Fibroblast of gingiva (primary cell): ENCODE data around the gene ALDH8A1.
A peak's percentile ranks its signal among the peaks of the same experiment; 100 is the strongest.

Source experiments
- DNase-seq: peaks from one replicate; pipeline ENCODE4 v3.0.0-alpha.2; 2011; ENCODE audit warnings: low read depth

ALDH8A1 gene

DNA sequence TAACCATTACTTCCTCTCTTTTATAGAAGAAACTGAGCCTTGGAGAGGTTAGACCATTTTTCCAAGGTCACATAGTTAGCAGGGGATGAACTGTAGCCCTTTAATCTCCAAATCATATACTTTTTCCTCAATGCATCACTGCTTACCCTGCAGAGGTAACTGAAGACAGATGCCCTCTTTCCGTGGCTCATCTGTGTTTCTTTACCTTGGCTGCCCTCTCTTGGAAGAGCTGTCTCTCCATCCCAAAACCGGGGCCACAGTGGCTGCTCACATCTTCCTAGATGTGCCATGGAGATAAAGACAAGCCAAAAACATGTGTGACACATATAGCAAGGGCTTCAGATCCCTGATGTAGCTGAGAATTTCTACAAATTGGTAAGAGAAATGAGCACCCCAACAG, 581 bp upstream of the ALDH8A1 start:
- no peak for DNase-seq

- DNase-seq: no peak
Measured at GRCh38 chr6:134948691-134949090, 1.2 kb downstream of the ALDH8A1 start.

- DNase-seq: no peak
Measured at GRCh38 chr6:134948142-134948541, 1.8 kb downstream of the ALDH8A1 start.

GRCh38 chr6:134945045-134945444, 4.9 kb downstream of the ALDH8A1 start:
- DNase-seq: no peak

GRCh38 chr6:134943522-134944111, 6.3 kb downstream of the ALDH8A1 start:
- DNase-seq: no peak

DNA sequence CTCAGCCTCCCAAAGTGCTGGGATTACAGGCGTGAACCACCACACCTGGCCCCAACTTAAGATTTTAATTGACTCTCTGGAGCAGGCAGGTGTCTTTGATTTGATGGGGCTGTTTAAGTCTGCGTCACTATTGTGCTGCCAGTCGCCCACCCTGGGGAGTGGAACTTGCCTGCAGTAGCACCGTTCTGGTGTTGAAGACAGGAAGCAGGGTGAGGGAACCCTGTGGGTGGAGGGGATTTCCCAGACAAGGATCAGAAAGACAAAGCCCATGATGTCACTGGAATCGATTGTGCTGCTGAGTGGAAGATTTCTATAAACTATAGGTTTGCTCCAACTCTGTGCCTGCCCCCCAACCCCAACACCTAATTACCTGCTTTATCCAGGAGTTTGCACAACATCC, 11.0 kb downstream of the ALDH8A1 start:
- no peak for DNase-seq

DNA sequence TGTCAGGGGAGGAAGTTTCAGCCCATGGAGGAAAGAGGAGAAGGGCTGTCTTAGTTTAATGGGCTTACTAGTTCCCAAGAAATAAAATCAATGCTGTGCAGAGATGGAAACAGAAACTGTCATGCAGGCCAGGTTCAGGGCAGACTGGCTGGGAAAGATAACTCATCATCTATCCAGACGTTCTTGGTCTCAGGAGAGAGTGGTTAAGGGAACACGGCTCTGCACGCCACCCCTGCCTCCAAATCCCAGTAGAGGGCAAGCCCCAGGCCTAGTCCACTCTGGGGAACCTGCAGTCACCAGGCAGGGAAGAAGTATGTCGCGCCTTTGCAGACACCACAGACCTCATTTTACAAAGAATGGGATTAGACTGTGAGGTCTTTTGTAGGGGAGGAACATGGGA, 12.5 kb downstream of the ALDH8A1 start:
- no peak for DNase-seq

GRCh38 chr6:134936931-134937330, 13.0 kb downstream of the ALDH8A1 start:
- peak; percentile 31 for DNase-seq

GRCh38 chr6:134936476-134936875, 13.4 kb downstream of the ALDH8A1 start:
- no peak for DNase-seq

GRCh38 chr6:134934793-134935485, 15.0 kb downstream of the ALDH8A1 start:
- no peak for DNase-seq

DNA sequence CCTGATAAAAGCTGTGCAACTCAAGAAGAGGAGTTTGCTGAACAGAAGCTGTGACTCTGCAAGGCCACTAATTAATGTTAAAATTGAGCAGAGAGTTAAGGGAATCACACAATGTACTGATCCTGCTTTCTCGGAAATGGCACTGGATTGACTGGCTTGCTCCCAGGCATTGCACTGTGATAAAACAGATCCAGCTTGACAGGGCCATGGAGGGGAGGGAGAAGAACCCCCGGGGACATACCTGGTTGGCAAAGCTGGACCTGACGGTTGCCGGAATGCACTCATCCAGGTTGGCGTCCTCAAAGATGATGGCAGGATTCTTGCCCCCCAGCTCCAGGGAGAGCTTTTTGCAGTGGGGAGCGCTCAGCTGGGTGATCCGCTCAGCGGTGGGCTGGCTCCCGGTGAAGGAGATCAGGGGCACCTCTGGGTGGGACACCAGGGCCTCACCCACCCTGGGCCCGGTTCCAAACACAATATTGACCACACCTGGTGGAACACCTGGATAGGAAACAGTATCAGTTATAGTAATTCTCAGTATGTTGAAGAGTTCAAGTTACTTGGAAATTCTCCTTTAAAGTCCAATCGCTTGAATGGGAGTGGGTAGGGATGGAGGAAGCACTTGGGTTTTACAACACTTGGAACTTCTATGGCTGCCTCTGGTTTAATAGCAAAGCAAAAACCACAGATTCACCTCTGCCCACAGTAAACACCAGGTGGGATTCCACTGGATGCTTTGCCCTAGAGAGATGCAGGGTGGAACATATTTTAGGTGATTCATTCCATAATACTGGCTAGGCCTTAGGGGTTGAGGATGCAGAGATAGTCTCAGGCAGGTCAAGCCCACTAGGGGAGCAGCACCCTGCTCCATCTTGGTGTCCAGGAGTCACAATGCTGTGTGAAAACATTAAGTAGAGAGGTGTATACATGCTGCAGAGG, 17.1 kb downstream of the ALDH8A1 start:
- no peak for DNase-seq

DNA sequence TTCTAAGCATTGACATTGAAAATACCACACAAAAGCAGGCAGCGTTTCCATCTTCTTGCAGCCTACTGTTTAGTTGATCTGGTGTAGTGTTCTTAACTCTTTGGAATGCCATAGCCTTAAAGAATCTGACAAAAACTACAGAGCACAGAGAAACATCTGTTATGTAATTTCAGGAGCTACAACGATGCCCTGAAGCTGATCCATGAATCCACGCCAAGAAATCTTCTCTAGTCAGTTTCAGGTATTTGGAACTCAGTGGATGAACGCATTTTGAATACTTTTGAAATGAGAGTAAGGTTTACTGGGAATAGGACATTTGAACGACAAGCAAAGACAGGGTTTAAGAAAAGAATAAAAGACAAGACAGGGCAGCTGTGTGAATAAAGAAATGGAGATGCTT, 17.8 kb downstream of the ALDH8A1 start:
- DNase-seq: no peak

DNA sequence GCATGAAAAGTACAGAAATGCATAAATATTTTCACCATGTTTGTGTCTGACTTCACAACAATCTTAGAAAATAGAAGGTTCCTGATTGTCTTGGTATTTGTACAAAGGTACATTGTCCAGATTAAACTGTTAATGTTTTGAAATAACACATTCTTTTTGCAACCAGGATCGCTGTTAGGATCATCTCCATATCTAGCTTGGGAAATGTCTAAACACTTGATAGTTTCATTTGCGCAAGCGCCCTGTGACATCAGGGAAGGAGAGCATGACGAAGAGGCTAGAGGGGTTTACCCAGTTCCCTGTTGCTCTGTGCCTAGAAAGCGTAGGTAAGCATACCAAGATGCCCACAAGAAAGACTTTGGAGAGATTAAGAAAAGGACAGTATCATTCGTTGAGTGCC, 19.4 kb downstream of the ALDH8A1 start:
- DNase-seq: no peak

DNA sequence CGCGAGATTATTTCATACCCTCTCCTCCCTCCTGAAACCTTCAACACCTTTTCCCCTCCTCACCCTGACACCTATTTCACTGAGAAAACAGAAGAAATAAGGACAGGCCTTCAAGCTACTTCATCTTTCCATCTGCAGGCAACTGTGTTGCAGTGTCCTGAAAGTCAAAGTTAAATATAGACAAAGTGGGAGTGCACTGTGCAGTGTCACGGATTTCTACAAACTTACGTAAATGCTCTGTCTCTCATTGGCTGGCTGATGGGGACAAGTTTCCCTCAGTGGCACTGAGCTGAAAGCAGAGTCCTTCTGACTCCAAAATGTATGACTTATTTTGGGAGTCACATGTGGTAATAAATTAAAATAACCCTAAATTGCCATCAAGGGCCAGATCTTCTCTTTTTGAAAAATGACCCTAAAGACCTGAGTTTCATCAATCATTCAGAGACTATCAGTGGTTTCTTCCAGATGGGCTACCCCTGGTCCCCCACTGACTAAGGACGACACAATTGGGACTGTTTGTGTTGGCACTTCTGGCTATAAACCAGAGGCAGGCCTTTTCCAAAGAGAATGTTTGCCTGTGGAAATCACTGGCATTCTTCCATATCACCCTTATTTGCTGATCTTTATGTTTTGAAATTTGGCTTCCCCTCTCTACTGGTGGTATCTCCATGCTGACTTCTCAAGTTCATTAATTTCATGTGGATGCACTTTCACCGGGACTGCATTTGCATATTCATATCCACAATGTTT, 21.6 kb downstream of the ALDH8A1 start:
- no peak for DNase-seq

- DNase-seq: no peak
Measured at GRCh38 chr6:134925800-134926199, 24.1 kb downstream of the ALDH8A1 start.

DNA sequence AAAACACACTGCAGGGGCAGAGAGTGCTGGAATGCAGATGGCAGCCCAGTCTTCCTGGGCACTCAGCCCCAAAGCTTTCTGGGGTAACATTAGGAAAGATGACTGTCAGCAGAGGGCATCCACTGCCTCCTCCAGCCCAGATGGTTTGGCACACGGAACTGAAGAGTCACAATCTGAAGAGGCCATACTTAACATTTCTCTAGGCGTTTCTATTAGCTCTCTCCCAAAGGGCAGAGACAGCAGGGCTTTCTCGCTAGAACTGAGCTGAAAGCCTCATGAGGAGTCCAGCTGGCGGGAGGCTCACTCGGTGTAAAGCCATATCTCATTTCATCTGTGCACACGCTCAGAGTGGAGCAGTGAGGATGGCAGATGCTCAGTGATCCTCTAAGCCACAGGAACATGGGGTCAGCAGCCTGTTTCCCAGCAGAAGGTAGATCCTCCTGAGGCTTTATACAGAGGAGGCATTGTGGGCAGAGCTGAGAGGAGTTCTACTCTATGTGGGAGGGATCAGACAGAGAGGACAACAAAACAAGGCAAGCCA, 28.1 kb downstream of the ALDH8A1 start:
- peak; percentile 8 for DNase-seq

- no peak for DNase-seq
Measured at GRCh38 chr6:134921276-134921675, 28.6 kb downstream of the ALDH8A1 start.

DNA sequence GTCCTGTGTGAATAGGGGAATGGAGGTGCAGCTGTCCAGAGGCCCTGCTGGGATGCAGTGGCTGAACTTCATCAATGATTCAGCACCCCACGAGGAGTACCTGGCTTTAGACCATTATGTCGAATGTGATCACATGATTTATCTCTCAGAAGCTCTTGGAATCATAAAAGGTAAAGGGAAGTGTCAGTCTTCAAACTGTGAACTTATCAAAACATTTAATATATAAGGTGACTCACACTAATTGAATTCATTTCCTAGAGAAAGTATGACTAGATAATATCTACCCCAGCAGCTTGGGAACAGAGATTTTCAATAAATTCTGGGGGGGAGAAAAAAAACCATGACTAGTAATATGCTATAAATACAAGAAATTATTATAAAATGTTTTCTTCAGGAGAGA, 29.5 kb downstream of the ALDH8A1 start:
- no peak for DNase-seq

- DNase-seq: no peak
Measured at GRCh38 chr6:134918418-134918961, 31.4 kb downstream of the ALDH8A1 start.

DNA sequence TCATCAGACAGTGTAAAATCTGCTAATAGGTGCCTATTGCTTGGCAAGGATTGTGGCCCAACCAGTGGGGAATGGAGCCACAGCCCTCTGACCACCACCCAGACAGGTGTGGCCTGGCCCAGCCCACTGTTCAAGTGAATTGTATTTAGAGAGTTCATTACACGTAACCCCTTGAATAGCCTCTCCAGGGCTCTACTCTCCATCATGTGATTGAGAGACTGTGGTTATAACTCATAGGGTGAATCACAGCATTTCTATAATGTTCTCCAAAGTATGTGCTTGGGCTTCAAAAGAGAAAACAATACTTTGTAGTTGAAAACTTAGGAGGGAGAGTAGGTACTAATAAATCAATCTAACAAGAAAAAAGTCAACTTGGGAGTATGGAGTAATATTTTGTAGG, 38.4 kb downstream of the ALDH8A1 start:
- peak; percentile 9 for DNase-seq

- DNase-seq: no peak
Measured at GRCh38 chr6:134910593-134910935, 39.3 kb downstream of the ALDH8A1 start.
